MCF 10A (cell line): ENCODE data around the gene MYL3. TPM values are rescaled to one million over a fixed set of nuclear protein-coding genes. Genes with fewer than 3 reads are reported as not detected.

Experiments
- BruUV-seq: library from RNA; stranded (reverse); fragments of 400-500 nt; replicated peaks from 2 replicates; lab custom pipeline; 2021; lab: Mats Ljungman, UMichigan
- CTCF ChIA-PET: fragments of 300-600 bp; sonication (Branson Sonifier 250); formaldehyde crosslinking; extraction: SDS; loops from one replicate; lab custom pipeline; 2021; ENCODE audit warnings: antibody characterized with exemption, inconsistent platforms; lab: Yijun Ruan, JAX
- POLR2A ChIA-PET: fragments of 300-600, 350-650 bp; sonication (Branson Sonifier 250); formaldehyde crosslinking; extraction: SDS; loops from one replicate; lab custom pipeline; 2020; ENCODE audit warnings: antibody characterized with exemption, inconsistent platforms; lab: Yijun Ruan, JAX
- DNase-seq: peaks from one replicate; pipeline ENCODE4 v3.0.0-alpha.2; 2018; ENCODE audit not compliant: unreplicated experiment
- H3K27ac Mint-ChIP-seq: one replicate; pipeline ENCODE4 v1.8.0; 2022; ENCODE audit warnings: mild to moderate bottlenecking, low read depth, mixed read lengths; ENCODE audit not compliant: unreplicated experiment
- H3K27me3 Mint-ChIP-seq: one replicate; pipeline ENCODE4 v1.8.0; 2022; ENCODE audit warnings: mixed read lengths; ENCODE audit not compliant: insufficient read depth, unreplicated experiment
- H3K36me3 Mint-ChIP-seq: one replicate; pipeline ENCODE4 v1.8.0; 2022; ENCODE audit warnings: mild to moderate bottlenecking, moderate library complexity, mixed read lengths; ENCODE audit not compliant: insufficient read depth, unreplicated experiment
- H3K4me1 Mint-ChIP-seq: one replicate; pipeline ENCODE4 v1.8.0; 2022; ENCODE audit warnings: mixed read lengths; ENCODE audit not compliant: insufficient read depth, unreplicated experiment
- H3K4me3 Mint-ChIP-seq: one replicate; pipeline ENCODE4 v1.8.0; 2022; ENCODE audit warnings: mild to moderate bottlenecking, moderate library complexity, mixed read lengths; ENCODE audit not compliant: unreplicated experiment
- H3K9me3 Mint-ChIP-seq: one replicate; pipeline ENCODE4 v1.8.0; 2022; ENCODE audit warnings: mixed read lengths; ENCODE audit not compliant: unreplicated experiment
- CTCF ChIP-seq: fragments of 200-600 bp; IDR thresholded peaks from one replicate; pipeline ENCODE4 v1.8.0; 2022; ENCODE audit warnings: antibody characterized with exemption, mild to moderate bottlenecking; ENCODE audit not compliant: unreplicated experiment
- intact Hi-C: fragments of 100-400 bp; cut with micrococcal nuclease; formaldehyde crosslinking; loops from 2 replicates; pipeline ENCODE4 v1.14.1; 2022
- total RNA-seq: library from RNA; stranded (reverse); gene quantifications from 2 replicates; pipeline ENCODE4 v1.2.3, GENCODE V29; 2022

MYL3 gene
- total RNA-seq, 1 experiment from 2014 or later = not detected

- CTCF ChIA-PET = interaction anchor here (0.6 to 2.2 kb wide), 24 partner anchors 12 to 423 kb away, joined by 3 to 14 read pairs (median 5); partner anchors contain the start of gene PTH1R
- Mint-ChIP-seq H3K4me1 (peaks cover 11% of the 10 kb centered on the region), H3K36me3 (no peaks in the 10 kb centered on the region), H3K9me3 (no peaks in the 10 kb centered on the region), H3K27ac (no peak overlapping the region), H3K27me3 (peaks cover 19% of the 10 kb centered on the region), H3K4me3 (no peak overlapping the region)
- TF ChIP-seq CTCF = no peak
- no peak for DNase-seq
- intact Hi-C loops = loop anchor here (1.0 kb wide), 3 partner anchors 29 to 458 kb away; no protein-coding TSS in a partner anchor
- POLR2A ChIA-PET = no interaction called here
- BruUV-seq = no TSS peak
These were observed 2.9 kb upstream of the MYL3 start for GRCh38 chr3:46866032-46866595.

- H3K27ac Mint-ChIP-seq = no peak overlapping the region
These were observed 2.3 kb upstream of the MYL3 start for GRCh38 chr3:46865546-46865945.

GRCh38 chr3:46865031-46865507 lies 1.8 kb upstream of the MYL3 start:
- no peaks in the 10 kb centered on the region for H3K36me3 Mint-ChIP-seq
- TF ChIP-seq CTCF = no peak
- no peaks in the 10 kb centered on the region for H3K9me3 Mint-ChIP-seq
- intact Hi-C loops = no loop called here
- no peak overlapping the region for H3K4me3 Mint-ChIP-seq
- DNase-seq = peak; percentile 55
- no peak overlapping the region for H3K27ac Mint-ChIP-seq
- POLR2A ChIA-PET = no interaction called here
- peaks cover 8% of the 10 kb centered on the region for H3K27me3 Mint-ChIP-seq
- H3K4me1 Mint-ChIP-seq = peaks cover 11% of the 10 kb centered on the region
- BruUV-seq = no TSS peak
- CTCF ChIA-PET = interaction anchor here (0.6 to 1.4 kb wide), 4 partner anchors 19 to 157 kb away, joined by 3 to 5 read pairs (median 4); no protein-coding TSS in a partner anchor

More at GRCh38 chr3:46865546-46865945, 2.3 kb upstream of the MYL3 start:
- POLR2A ChIA-PET = no interaction called here
- H3K9me3 Mint-ChIP-seq = no peaks in the 10 kb centered on the region
- no peak for DNase-seq
- H3K4me1 Mint-ChIP-seq = peaks cover 11% of the 10 kb centered on the region
- intact Hi-C loops = no loop called here
- no peak overlapping the region for H3K4me3 Mint-ChIP-seq
- TF ChIP-seq CTCF = no peak
- CTCF ChIA-PET = interaction anchor here (0.8 to 2.2 kb wide), 13 partner anchors 13 to 163 kb away, joined by 3 to 14 read pairs (median 5); partner anchors contain the start of gene PTH1R
- no TSS peak for BruUV-seq
- no peaks in the 10 kb centered on the region for H3K36me3 Mint-ChIP-seq
- peaks cover 13% of the 10 kb centered on the region for H3K27me3 Mint-ChIP-seq

GRCh38 chr3:46864061-46864881 lies 1.0 kb upstream of the MYL3 start:
- ChIA-PET POLR2A (interaction anchor here (0.6 kb wide), 1 partner anchor 151 kb away, joined by 3 read pairs; no protein-coding TSS in a partner anchor), CTCF (interaction anchor here (0.6 to 0.8 kb wide), 3 partner anchors 33 to 46 kb away, joined by 3 to 7 read pairs (median 3); no protein-coding TSS in a partner anchor)
- no peak for TF ChIP-seq CTCF
- intact Hi-C loops = no loop called here
- peaks cover 11% of the 10 kb centered on the region for H3K4me1 Mint-ChIP-seq
- BruUV-seq = no TSS peak
- H3K9me3 Mint-ChIP-seq = no peaks in the 10 kb centered on the region
- DNase-seq = no peak
- no peaks in the 10 kb centered on the region for H3K36me3 Mint-ChIP-seq
- H3K4me3 Mint-ChIP-seq = no peak overlapping the region
- peaks cover under 1% of the 10 kb centered on the region for H3K27me3 Mint-ChIP-seq
- H3K27ac Mint-ChIP-seq = no peak overlapping the region
